Activated T-helper 17 cell treated with anti-CD3 and anti-CD28 coated beads, Interleukin-2, amount 50 U/mL, for 72 hours (primary cell): ENCODE results near the gene KARS1. TPM values are rescaled to one million over a fixed set of nuclear protein-coding genes. Genes with fewer than 3 reads are reported as not detected.
A peak's percentile ranks its signal among the peaks of the same experiment; 100 is the strongest.

Experiments used
- ATAC-seq: fragments of 150-1000 bp; cut with Tn5 transposase; replicated peaks from 2 replicates; pipeline ENCODE4 v1.10.0; 2021; ENCODE audit warnings: mild to moderate bottlenecking, moderate library complexity
- H3K27ac Mint-ChIP-seq: one replicate; pipeline ENCODE4 v1.8.0; 2022; ENCODE audit warnings: mixed read lengths
- H3K27me3 Mint-ChIP-seq: one replicate; pipeline ENCODE4 v1.8.0; 2022; ENCODE audit warnings: mixed read lengths
- H3K36me3 Mint-ChIP-seq: one replicate; pipeline ENCODE4 v1.8.0; 2022; ENCODE audit warnings: low read depth, mild to moderate bottlenecking, mixed read lengths
- H3K4me1 Mint-ChIP-seq: one replicate; pipeline ENCODE4 v1.8.0; 2022; ENCODE audit warnings: mixed read lengths
- H3K4me3 Mint-ChIP-seq: one replicate; pipeline ENCODE4 v1.8.0; 2022; ENCODE audit warnings: mild to moderate bottlenecking, mixed read lengths
- H3K9me3 Mint-ChIP-seq: one replicate; pipeline ENCODE4 v1.8.0; 2022; ENCODE audit warnings: mixed read lengths
- total RNA-seq, 2 donors: library from RNA; stranded (reverse); gene quantifications; one replicate each; pipeline ENCODE4 v1.2.3, GENCODE V29; 2022

Gene KARS1
- total RNA-seq: 100 to 1,000 TPM; 153 to 269 TPM

DNA sequence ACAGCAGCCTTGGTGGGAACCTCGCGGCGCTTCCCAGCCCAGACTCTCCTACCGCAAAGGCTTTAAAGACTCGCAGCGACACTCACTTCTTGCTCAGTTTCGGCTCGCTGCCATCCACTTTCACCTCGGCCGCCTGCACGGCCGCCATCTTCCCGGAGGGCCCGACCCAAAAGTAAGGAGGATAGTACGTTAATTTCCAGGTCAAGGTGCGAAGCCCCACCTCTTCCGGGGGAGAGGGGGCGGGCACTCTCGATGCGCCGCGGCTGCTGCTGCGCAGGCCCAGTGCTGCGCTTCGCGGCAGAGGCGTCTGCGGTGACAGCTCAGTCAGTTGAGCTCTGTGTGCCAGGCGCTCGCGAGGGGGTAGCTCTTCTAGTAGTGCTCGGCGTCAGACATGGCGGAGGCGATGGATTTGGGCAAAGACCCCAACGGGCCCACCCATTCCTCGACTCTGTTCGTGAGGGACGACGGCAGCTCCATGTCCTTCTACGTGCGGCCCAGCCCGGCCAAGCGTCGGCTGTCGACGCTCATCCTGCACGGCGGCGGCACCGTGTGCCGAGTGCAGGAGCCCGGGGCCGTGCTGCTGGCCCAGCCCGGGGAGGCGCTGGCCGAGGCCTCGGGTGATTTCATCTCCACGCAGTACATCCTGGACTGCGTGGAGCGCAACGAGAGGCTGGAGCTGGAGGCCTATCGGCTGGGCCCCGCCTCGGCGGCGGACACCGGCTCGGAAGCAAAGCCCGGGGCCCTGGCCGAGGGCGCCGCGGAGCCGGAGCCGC lies at the start of gene KARS1, which contains the start of gene TERF2IP:
KARS1 (minus strand) TSS at position 174 of the 773 bp plus-strand sequence; CDS start at position 148, 26 bp downstream.
TERF2IP (plus strand) TSS at position 282 of the 773 bp plus-strand sequence; CDS start at position 392, 110 bp downstream.
- peaks cover 34% of the 10 kb centered on the region for H3K4me1 Mint-ChIP-seq
- no peaks in the 10 kb centered on the region for H3K9me3 Mint-ChIP-seq
- H3K27ac Mint-ChIP-seq: peak within 1 kb of the TSS; percentile 99
- peaks cover 92% of the 10 kb centered on the region for H3K36me3 Mint-ChIP-seq
- ATAC-seq: peak; percentile 92
- H3K4me3 Mint-ChIP-seq: peak within 1 kb of the TSS; percentile 99
- H3K27me3 Mint-ChIP-seq: no peaks in the 10 kb centered on the region

- Mint-ChIP-seq H3K27me3 (no peaks in the 10 kb centered on the region), H3K36me3 (no peaks in the 10 kb centered on the region), H3K4me3 (no peak overlapping the region), H3K4me1 (no peaks in the 10 kb centered on the region), H3K9me3 (no peaks in the 10 kb centered on the region), H3K27ac (no peak overlapping the region)
- no peak for ATAC-seq
Observed at GRCh38 chr16:75695708-75696107, 48.2 kb upstream of the KARS1 start.

- H3K4me1 Mint-ChIP-seq: no peaks in the 10 kb centered on the region
- no peak overlapping the region for H3K27ac Mint-ChIP-seq
- no peaks in the 10 kb centered on the region for H3K27me3 Mint-ChIP-seq
- no peaks in the 10 kb centered on the region for H3K9me3 Mint-ChIP-seq
- no peaks in the 10 kb centered on the region for H3K36me3 Mint-ChIP-seq
- no peak for ATAC-seq
- H3K4me3 Mint-ChIP-seq: no peak overlapping the region
Observed at GRCh38 chr16:75687361-75687760, 39.9 kb upstream of the KARS1 start.

DNA sequence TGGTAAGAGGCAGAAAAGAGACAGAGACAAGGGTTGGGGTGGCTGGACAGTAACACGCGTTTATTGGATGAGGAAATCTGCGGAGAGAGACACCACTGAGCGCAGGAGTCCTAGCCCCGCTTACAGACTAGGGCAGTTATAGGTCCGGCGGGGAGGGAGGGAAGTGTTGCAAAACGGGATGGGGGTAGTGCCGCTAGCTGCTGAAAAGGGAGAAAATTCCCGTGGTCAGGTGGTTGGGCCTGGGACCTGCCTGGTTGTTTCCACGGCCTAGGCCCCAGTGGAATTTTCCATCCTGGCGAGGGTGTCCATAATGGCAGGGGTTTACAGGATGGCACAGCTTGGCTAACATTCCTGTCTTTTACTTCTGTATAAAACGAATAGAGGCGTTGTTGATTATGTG lies 34.8 kb upstream of the KARS1 start:
- no peaks in the 10 kb centered on the region for H3K4me1 Mint-ChIP-seq
- no peak for ATAC-seq
- H3K27ac Mint-ChIP-seq: peak overlapping the region; percentile 10
- H3K27me3 Mint-ChIP-seq: no peaks in the 10 kb centered on the region
- H3K4me3 Mint-ChIP-seq: no peak overlapping the region
- no peaks in the 10 kb centered on the region for H3K36me3 Mint-ChIP-seq
- H3K9me3 Mint-ChIP-seq: no peaks in the 10 kb centered on the region

GRCh38 chr16:75679366-75679765 lies 31.9 kb upstream of the KARS1 start:
- no peaks in the 10 kb centered on the region for H3K4me1 Mint-ChIP-seq

DNA sequence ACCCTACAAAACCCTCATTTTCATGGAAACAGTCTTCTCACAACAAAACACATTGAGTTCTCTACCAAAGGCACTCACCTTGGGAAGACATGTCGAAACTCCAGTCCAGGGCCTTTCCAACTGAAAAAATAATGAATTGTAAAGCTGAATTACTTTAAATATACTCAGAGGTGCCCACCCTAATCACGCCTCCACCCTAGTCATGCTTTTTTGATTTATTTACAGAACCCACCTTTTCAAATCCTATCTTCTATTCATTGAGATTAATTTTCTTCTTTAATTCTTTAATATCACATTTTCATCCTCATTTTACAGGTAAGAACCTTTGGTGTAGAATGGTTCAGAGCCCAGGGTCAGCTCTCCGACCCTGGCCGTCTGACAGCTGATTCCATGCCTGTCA lies 29.4 kb upstream of the KARS1 start, which contains the start of gene CPHXL2:
CPHXL2 (minus strand) TSS at position 101 of the 400 bp plus-strand sequence; CDS start at position 91, 10 bp downstream.
- Mint-ChIP-seq H3K27me3 (no peaks in the 10 kb centered on the region), H3K4me1 (no peaks in the 10 kb centered on the region), H3K27ac (no peak within 1 kb of the TSS), H3K9me3 (no peaks in the 10 kb centered on the region), H3K36me3 (no peaks in the 10 kb centered on the region), H3K4me3 (no peak within 1 kb of the TSS)
- ATAC-seq: no peak

More at GRCh38 chr16:75679366-75679765, 31.9 kb upstream of the KARS1 start:
- no peaks in the 10 kb centered on the region for H3K27me3 Mint-ChIP-seq
- H3K9me3 Mint-ChIP-seq: no peaks in the 10 kb centered on the region
- H3K27ac Mint-ChIP-seq: no peak overlapping the region
- ATAC-seq: no peak
- H3K4me3 Mint-ChIP-seq: no peak overlapping the region
- no peaks in the 10 kb centered on the region for H3K36me3 Mint-ChIP-seq

GRCh38 chr16:75667503-75667902 lies 20.0 kb upstream of the KARS1 start:
- Mint-ChIP-seq H3K4me1 (no peaks in the 10 kb centered on the region), H3K9me3 (no peaks in the 10 kb centered on the region), H3K36me3 (no peaks in the 10 kb centered on the region), H3K4me3 (no peak overlapping the region), H3K27ac (no peak overlapping the region), H3K27me3 (no peaks in the 10 kb centered on the region)
- no peak for ATAC-seq

- no peak overlapping the region for H3K4me3 Mint-ChIP-seq
- H3K27me3 Mint-ChIP-seq: no peaks in the 10 kb centered on the region
- no peaks in the 10 kb centered on the region for H3K4me1 Mint-ChIP-seq
- no peak overlapping the region for H3K27ac Mint-ChIP-seq
- ATAC-seq: no peak
- H3K36me3 Mint-ChIP-seq: peaks cover 36% of the 10 kb centered on the region
- H3K9me3 Mint-ChIP-seq: no peaks in the 10 kb centered on the region
Observed at GRCh38 chr16:75660726-75661302, 13.3 kb upstream of the KARS1 start.

DNA sequence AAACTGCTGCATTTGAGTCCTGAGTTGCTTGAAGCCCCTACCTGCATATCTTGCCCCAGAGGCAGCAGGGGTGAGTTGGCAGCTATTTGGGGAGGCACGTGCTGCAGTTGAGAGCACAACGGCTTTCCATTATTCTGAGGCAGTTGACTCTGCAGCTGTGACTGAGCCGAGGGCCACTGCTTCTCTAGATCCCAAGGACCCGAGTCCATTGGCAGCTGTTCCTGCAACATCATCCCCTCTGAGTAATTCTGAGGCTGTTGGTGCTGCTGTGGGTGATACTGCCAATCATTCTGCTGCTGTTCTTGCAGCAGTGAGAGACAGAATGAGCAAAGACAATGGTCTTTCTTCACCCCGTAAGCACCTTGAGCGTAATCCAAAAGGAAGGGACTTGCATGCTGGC lies 12.9 kb upstream of the KARS1 start:
- no peak for ATAC-seq
- Mint-ChIP-seq H3K27me3 (no peaks in the 10 kb centered on the region), H3K27ac (no peak overlapping the region), H3K9me3 (no peaks in the 10 kb centered on the region), H3K4me3 (no peak overlapping the region), H3K4me1 (no peaks in the 10 kb centered on the region), H3K36me3 (peaks cover 41% of the 10 kb centered on the region)

- Mint-ChIP-seq H3K36me3 (peaks cover 62% of the 10 kb centered on the region), H3K27me3 (no peaks in the 10 kb centered on the region), H3K9me3 (no peaks in the 10 kb centered on the region), H3K4me1 (no peaks in the 10 kb centered on the region), H3K27ac (no peak overlapping the region), H3K4me3 (no peak overlapping the region)
- ATAC-seq: no peak
Observed at GRCh38 chr16:75658175-75658574, 10.7 kb upstream of the KARS1 start.

- Mint-ChIP-seq H3K4me3 (peak overlapping the region; percentile 99), H3K27ac (peak overlapping the region; percentile 97), H3K4me1 (peaks cover 22% of the 10 kb centered on the region), H3K9me3 (no peaks in the 10 kb centered on the region), H3K27me3 (no peaks in the 10 kb centered on the region), H3K36me3 (peaks cover 97% of the 10 kb centered on the region)
- no peak for ATAC-seq
Observed at GRCh38 chr16:75653922-75654321, 6.5 kb upstream of the KARS1 start.

DNA sequence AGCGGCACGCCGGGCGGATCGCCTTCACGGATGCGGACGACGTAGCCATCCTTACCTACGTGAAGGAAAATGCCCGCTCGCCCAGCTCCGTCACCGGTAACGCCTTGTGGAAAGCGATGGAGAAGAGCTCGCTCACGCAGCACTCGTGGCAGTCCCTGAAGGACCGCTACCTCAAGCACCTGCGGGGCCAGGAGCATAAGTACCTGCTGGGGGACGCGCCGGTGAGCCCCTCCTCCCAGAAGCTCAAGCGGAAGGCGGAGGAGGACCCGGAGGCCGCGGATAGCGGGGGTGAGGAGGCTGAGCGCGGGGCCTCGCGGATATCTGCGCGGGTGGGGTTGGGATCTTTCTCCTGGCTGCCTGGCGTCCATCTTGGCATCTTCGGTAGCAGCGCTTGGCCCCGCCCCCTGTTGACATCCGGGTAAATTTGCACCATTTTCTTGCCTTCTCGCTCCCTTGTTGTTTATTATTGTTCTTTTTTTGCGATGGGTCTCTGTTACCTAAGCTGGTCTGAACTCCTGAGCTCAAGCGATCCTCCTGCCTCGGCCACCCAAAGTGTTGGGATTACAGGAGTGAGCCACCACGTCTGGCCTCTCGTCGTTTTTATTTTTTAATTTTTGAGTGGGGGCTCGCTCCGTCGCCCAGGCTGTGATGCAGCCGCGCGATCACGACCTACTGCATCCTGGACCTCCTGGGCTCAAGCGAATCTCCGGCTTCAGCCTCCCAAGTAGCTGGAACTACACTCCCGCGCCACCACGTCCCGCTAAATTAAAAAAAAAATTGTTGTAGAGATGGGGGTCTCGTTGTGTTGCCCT lies 1.0 kb upstream of the KARS1 start:
- Mint-ChIP-seq H3K4me3 (peak overlapping the region; percentile 99), H3K36me3 (peaks cover 92% of the 10 kb centered on the region), H3K27me3 (no peaks in the 10 kb centered on the region), H3K4me1 (peaks cover 38% of the 10 kb centered on the region), H3K9me3 (no peaks in the 10 kb centered on the region), H3K27ac (peak overlapping the region; percentile 97)
- ATAC-seq: peak; percentile 41

DNA sequence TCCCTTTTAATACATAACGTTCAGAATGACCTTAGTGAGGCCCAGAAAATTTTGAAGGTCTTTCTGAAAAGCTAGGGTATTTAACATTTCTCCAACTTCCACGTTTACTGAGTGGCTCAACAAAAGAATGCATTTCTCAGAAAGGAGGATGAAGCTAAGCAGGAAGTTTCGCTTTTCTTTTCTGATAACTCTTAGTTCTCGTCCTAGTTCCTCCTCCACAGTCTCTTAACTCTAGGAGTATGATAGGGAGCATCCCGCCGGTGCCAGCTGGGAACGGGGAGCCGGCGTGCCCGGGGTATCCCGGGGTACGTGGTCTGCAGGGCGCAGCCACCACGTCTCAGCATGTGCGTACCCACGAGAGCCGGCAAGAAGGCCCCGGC lies 363 bp downstream of the KARS1 start:
- no peaks in the 10 kb centered on the region for H3K9me3 Mint-ChIP-seq
- peak overlapping the region; percentile 99 for H3K27ac Mint-ChIP-seq
- peak; percentile 16 for ATAC-seq
- H3K4me3 Mint-ChIP-seq: peak overlapping the region; percentile 99
- H3K4me1 Mint-ChIP-seq: peaks cover 32% of the 10 kb centered on the region
- H3K36me3 Mint-ChIP-seq: peaks cover 92% of the 10 kb centered on the region
- no peaks in the 10 kb centered on the region for H3K27me3 Mint-ChIP-seq

DNA sequence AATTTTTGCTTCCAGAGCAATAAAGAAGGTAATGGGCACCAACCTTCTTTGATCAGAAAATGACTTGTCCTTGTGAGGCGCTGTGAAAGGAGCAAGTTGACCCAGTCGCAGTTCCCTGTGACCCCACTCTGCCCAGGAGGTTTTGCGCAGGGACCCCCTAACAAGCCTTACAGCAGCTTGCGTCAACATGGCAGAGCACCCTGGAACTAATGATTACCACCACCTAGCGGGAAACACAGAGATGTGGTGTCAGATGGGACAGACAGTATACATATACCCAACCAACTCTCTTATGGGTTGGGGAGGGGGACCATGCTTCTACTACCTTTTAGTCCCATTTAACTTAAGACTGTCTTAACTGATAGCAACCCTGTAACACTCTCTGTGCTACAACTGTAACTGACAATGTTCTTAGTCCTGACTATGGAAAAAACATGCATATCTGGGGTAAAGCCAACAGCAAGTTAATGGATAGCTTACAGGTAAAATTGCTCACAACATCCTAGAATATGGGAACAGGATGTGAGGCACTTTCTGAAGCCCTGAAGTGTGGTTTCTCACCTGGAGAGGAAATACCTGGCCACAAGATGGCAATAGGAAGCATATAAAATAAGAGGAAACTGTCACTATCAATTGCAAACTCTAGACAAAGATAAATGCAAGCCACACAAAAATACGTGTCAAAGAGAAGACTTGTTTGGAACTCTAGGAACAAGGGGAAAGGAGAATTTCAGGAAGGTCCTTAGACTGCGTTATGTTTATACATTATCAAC lies 3.0 kb downstream of the KARS1 start:
- Mint-ChIP-seq H3K9me3 (no peaks in the 10 kb centered on the region), H3K4me3 (peak overlapping the region; percentile 99), H3K36me3 (peaks cover 92% of the 10 kb centered on the region), H3K4me1 (peaks cover 22% of the 10 kb centered on the region), H3K27me3 (no peaks in the 10 kb centered on the region), H3K27ac (peak overlapping the region; percentile 77)
- no peak for ATAC-seq
